Measurements from ENCODE around the gene ZBED4. TPM values are rescaled to one million over a fixed set of nuclear protein-coding genes. Genes with fewer than 3 reads are reported as not detected.
"Not testable (repeated sequence)": the region's sequence is repeated elsewhere in the genome, so short reads cannot be mapped to it uniquely, and the experiment has no call there.

The ZBED4 gene
- total RNA-seq, 1 experiment from 2014 or later: 7.1 TPM

GRCh38 chr22:49827271-49827852 is 26.3 kb upstream of the ZBED4 start:
- DNase-seq (ENCODE audit: low read depth): no peak

- peak; percentile 57 for DNase-seq (ENCODE audit: low read depth)
Observed at GRCh38 chr22:49827853-49828598, 25.6 kb upstream of the ZBED4 start, which contains the start of gene BRD1. BRD1 (minus strand) TSS chr22:49827873; CDS start chr22:49824317, 3,556 bp downstream.

- no peak for DNase-seq (ENCODE audit: low read depth)
Observed at GRCh38 chr22:49828599-49828965, 25.1 kb upstream of the ZBED4 start.

GRCh38 chr22:49829044-49829853 is 24.4 kb upstream of the ZBED4 start:
- DNase-seq (ENCODE audit: low read depth): no peak

- no peak for DNase-seq (ENCODE audit: low read depth)
Observed at GRCh38 chr22:49833340-49834007, 20.2 kb upstream of the ZBED4 start.

GRCh38 chr22:49838771-49839717 is 14.6 kb upstream of the ZBED4 start:
- DNase-seq (ENCODE audit: low read depth): peak; percentile 29

- DNase-seq (ENCODE audit: low read depth): no peak
Observed at GRCh38 chr22:49845241-49845640, 8.4 kb upstream of the ZBED4 start.

- DNase-seq (ENCODE audit: low read depth): no peak
Observed at GRCh38 chr22:49845666-49846459, 7.8 kb upstream of the ZBED4 start.

- no peak for DNase-seq (ENCODE audit: low read depth)
Observed at GRCh38 chr22:49847751-49848689, 5.6 kb upstream of the ZBED4 start.

- no peak for DNase-seq (ENCODE audit: low read depth)
Observed at GRCh38 chr22:49848690-49849160, 4.9 kb upstream of the ZBED4 start.

GRCh38 chr22:49849161-49850020 is 4.3 kb upstream of the ZBED4 start:
- no peak for DNase-seq (ENCODE audit: low read depth)

GRCh38 chr22:49850021-49850911 is 3.4 kb upstream of the ZBED4 start:
- no peak for DNase-seq (ENCODE audit: low read depth)

- no peak for DNase-seq (ENCODE audit: low read depth)
Observed at GRCh38 chr22:49850959-49851802, 2.5 kb upstream of the ZBED4 start.

GRCh38 chr22:49852568-49852897 is 1.1 kb upstream of the ZBED4 start:
- DNase-seq (ENCODE audit: low read depth): not testable (repeated sequence)

GRCh38 chr22:49853981-49854831 is 562 bp downstream of the ZBED4 start:
- peak; percentile 24 for DNase-seq (ENCODE audit: low read depth)
